ENCODE results near the gene RPS14.

RPS14 gene

DNA sequence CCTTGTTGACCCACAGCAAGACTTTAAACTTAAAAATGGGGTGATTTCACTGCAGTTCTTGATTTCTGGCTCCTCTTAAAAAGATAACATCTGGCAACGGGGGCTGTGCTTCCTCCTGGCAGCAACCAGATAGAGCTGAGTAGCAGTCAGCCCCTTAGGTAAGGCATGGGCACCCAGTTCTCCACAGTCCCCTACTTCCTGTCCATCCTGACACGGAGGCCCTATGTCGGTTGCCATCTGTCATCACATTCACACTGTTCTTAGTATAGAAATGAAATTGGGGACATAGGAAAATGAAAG, 48.5 kb downstream of the RPS14 start:
- DNase-seq (ENCODE audit: low read depth in 3 of 3) = no peak

DNA sequence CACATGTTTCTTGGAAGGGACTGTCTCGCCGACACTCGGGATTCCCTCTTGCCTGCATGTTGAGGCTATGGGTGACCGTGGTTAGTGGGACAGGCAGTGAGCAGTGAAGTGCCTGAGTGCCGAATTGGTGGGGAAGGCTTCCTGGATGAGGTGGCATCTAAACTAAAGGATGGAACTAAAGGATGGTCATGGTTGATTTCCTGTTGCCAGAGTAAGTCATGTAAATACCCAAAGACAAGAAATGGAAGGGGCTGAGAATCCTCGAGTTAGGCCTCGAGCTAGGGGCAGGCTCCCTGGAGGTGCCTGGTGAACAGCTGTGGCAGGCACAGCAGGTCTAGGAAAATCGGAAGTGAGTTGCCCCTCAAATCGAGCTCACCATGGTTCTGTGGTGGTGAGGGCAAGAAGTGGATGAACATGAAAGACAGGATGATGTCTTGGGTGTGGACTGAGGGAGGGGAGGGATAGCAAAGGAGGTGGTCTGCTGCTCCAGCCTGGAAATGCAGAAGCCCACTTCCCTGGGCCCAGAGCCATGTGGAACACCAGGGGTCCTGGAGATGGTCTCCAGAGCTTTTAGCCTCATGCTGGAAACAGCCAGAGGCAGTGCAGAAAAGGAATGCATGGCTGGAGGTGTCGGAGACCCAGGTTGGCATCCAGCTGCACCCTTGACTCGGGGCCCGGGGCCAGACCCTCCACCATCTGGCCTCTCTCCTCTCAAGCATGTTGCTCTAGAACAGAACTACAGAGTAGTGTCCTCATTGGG, 49.0 kb downstream of the RPS14 start:
- no peak for DNase-seq (ENCODE audit: low read depth in 3 of 3)

DNA sequence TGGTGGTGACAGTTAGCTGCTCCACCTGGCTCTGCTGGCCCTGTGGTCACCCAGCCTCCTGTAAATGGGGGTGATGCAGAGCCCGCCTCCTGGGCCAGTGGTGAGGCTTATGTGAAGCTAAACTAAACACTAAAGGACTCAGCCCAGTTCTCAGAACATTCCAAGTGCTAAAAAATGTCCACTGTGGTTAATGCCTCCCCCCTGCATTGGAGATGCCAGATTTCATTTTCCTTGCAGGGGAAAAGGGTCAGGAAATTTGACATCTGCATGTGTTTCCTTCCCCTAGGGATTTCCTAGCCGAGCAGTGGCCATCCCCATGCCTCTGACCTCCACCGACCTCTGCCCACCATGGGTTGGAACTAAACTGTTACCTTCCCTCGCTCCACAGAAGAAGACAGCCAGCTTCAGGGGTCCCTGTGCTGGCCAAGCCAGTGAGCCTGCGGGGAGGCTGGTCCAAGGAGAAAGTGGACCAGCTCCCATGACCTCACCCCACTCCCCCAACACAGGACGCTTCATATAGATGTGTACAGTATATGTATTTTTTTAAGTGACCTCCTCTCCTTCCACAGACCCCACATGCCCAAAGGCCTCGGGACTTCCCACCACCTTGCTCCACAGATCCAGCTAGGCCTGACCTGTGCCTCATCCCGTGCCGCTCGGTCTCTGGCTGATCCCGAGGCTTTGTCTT, 49.9 kb downstream of the RPS14 start:
- DNase-seq (ENCODE audit: low read depth in 3 of 3) = no peak

DNA sequence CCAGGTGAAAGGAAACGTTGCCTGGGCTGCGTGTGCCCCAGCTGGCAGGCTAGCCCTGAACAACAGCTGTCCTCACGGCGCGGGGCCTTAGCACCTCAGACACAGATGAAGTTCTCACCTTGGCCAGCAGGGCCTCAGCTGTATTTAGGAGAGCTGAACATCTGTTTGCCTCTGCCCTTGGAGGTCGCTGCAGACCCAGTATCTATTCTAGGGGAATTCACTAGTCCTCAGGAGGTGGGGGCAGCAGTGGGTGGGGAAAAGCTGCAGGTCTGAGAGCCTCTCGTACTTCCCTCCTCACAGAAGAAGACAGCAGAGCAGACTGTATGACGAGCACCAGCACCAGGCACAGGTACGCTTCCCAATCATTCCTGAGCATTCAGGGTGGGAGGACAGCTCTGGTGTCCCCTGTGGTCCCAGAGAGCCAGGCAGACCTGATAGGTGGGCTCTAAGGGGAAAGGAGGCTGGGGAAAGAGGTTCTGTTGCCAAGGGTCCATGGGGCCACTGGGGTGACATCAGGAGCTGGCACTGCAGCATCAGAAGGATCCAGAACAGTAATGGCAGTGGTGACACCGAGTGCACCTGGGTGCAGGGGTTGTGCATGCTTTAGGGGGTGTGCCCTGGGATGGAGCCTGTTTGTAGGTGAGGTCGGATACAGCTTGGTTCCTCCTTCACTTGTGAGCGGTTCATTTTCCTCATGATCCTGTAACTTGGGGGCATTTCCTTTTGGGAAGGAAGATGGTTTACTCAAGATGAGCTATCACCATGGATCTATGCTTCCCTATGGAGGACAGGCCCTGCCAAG, 50.6 kb downstream of the RPS14 start:
- no peak for DNase-seq (ENCODE audit: low read depth in 3 of 3)

DNA sequence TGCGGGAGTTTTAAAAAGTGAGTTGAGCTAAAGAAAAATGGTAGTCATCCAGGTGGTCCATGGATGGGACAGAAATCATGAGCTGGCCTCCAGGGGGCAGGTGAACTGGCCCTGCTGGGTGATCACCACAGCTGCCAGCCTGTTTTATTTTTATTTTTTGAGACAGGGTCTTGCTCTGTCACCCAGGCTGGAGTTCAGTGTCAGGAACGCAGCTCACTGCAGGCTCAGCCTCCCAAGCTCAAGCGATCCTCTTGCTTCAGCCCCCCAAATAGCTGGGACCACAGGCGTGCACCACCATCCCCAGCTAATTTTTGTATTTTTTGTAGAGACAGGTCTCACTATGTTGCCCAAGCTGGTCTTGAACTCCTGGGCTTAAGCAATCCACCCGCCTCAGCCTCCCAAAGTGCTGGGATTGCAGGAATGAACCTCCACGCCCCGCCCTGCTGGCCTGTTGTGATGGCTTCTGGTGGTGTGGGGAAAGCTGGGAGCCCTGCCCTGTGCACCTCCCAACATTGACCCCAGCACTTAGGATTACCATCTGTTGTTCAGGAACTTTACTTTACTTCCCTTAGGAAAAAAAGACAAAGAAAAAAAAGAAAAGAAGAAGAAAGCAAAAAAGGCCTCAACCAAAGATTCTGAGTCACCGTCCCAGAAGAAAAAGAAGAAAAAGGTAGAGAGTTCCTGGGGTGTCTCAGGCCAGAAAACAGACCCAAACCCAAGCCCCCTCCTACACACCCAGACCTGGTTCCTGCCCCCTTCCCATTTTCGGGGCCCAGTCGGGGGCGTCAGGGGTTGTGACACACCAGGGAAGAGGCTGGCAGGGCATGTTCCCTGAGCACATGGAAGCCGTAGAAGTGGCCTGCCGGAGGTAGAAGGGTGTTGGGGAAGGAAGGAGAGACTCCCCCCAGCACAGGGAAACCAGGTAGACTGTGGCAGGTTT, 51.5 kb downstream of the RPS14 start:
- no peak for DNase-seq (ENCODE audit: low read depth in 3 of 3)

DNA sequence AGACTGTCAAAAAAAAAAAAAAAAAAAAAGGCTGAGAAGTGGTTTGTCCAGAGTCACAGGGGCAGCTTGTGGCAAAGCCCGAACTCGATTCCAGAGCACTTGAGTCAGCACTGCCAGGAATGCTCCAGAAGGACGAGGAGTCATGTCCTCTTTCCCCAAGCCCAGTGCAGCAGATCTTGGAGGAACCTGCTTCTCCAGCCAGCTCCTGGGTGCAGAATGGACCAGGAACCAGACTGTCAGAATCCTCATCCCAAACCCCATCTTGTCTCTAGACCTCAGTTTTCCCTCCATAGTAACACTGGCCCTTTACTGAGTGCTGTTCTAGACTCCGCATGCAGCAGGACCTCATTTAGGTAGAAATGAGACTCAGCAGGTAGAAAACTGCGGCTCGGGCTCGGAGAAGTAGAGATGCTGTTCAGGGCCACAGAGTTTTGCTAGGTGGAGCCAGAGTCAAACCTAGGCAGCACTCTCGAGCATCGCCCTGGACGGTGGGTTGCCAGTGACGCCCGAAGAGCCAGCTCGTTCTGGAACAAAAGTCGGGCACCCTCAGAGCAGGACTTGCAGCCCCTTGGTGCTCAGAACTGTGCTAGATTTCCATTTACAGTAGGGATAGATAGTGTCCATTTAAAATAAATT, 52.3 kb downstream of the RPS14 start:
- DNase-seq (ENCODE audit: low read depth in 3 of 3) = no peak

DNA sequence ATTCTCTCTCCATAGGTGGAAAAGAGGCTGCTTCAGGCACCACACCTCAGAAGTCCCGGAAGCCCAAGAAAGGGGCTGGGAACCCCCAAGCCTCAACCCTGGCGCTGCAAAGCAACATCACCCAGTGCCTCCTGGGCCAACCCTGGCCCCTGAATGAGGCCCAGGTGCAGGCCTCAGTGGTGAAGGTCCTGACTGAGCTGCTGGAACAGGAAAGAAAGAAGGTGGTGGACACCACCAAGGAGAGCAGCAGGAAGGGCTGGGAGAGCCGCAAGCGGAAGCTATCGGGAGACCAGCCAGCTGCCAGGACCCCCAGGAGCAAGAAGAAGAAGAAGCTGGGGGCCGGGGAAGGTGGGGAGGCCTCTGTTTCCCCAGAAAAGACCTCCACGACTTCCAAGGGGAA, 53.3 kb downstream of the RPS14 start:
- DNase-seq (ENCODE audit: low read depth in 3 of 3) = no peak

DNA sequence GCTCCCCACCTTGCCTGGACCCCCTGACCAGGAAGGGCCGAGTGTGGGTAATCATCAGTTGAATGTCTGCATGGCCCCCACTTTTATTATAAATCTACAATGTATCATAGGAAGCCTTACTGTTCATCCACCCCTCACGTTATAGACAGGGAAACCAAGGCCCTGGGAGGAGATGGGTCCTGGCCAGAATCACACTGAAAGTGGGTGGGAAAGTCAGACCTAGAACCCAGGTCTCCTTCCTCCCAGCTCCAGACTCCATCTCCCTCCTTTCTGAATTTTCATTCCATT, 53.9 kb downstream of the RPS14 start:
- DNase-seq (ENCODE audit: low read depth in 3 of 3) = no peak

DNA sequence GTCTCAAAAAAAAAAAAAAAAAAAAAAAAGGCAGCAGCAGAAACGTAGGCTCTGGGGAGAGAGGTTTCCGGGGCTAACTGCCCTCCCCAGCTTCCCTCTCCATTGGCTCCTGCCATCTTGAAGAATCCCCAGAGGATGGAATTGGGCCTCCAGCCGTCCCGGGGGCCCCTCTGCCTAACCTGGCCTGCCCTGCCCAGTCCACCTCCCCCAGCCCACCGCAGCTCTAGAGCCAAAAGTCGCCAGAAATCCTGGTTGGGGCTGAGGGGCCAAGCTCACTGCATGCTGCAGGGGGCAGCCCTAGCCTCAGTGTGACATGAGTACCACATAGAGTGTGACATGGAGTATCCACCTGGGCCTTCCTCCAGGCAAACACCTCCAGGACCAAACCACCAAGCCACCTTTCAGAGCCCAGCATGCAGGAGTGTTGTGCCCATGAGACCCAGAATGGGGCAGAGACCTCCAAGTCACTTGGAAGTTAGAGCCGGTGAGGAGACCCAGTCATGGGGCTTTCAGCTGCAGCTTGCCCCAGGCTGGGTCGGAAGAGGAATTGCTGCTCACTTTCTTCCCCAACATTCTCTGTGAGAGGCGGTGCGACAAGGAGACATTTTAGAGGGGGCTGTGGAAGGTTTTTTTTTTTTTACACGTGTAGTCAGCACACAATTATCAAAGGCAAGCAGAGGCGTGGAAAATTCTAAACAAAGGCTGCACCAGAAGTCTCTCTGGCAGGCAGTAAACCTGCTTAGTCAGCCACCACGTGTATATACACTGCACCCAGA, 54.4 kb downstream of the RPS14 start:
- no peak for DNase-seq (ENCODE audit: low read depth in 3 of 3)

DNA sequence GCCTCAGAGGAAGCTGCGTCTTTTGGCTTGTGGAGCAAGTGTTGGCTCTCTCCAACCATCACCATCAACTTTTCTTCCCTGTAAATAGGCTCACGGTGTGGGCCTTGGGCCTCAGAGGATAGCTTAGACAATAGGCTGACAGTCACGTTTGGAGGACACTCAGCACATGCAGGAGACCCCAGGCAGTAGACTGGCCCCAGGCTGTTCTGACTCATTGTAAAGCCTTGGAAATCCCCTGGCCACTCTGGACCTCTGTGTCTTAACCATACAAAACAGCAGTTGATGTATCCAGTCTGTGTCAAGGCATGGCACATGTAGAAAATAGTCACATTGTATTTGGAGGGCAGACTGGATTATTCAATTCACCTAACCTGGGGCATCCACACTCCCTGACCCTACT, 55.4 kb downstream of the RPS14 start:
- no peak for DNase-seq (ENCODE audit: low read depth in 3 of 3)

DNA sequence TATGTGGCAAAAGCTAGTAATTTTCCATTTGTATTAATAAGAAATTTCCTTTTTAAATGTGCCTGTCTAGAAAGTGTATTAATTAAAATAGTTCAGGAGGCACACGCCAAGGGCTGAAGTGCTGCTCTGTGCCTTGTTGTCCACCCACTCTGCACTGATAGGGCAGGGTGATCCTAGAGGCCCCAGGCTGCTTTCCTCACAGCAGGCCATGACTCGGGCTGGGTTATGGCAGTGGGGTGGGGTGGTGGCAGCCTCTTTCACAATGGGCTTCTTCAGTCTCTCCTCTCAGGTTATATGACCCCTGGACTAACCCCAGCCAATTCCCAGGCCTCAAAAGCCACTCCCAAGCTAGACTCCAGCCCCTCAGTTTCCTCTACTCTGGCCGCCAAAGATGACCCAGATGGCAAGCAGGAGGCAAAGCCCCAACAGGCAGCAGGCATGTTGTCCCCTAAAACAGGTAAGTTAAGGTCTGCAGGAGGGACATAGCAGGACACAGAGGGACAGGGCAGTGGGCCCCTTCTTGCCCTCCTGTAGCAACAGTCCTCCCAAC, 56.4 kb downstream of the RPS14 start:
- no peak for DNase-seq (ENCODE audit: low read depth in 3 of 3)

DNA sequence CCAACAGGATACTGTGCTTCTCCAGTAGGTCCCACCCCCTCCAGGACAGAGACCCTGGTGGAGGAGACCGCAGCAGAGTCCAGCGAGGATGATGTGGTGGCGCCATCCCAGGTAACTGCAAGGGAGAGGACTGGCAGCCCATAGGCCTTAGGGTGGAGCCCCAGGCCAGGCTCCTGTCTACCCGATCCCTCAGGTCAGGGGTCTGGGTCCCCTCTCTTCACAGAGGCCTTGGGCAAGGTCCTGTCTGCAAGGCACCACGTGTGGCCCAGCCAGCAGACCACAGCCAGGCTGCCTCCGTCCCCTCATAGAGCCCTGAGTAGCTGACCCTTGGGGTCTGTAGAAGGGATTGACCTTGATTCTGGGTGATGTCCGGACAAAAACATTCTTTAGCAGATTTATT, 56.9 kb downstream of the RPS14 start:
- DNase-seq (ENCODE audit: low read depth in 3 of 3) = no peak
